Pancreas (tissue), 10 donors: ENCODE data around the gene HOXD8. TPM values are rescaled to one million over a fixed set of nuclear protein-coding genes. Genes with fewer than 3 reads are reported as not detected.

ENCODE experiments used
- ATAC-seq, 4 donors: fragments of 200-7000 bp; cut with Tn5 transposase; one replicate each; pipeline versions ENCODE4 v1.8.0 to v1.9.1; 2020; ENCODE audit warnings: mild to moderate bottlenecking in 4 of 4, moderate library complexity in 4 of 4
- DNase-seq, 6 donors: peaks; one replicate each; pipeline ENCODE4 v3.0.0-alpha.2; 2020
- FAIRE-seq: peaks from 2 replicates; lab custom pipeline; 2012; peaks lifted over from hg19 to GRCh38; lab: Jason Lieb, UNC
- H3K27ac ChIP-seq, 4 donors: fragments of 200-600 bp; sonication (generic); 1 replicate in 3 of 4; 2 replicates in 1 of 4; pipeline versions ENCODE4 v1.5.0 to v1.8.0; 2020
- H3K27me3 ChIP-seq, 4 donors: fragments of 200-600 bp; one replicate each; pipeline ENCODE4 v1.8.0; 2021
- H3K36me3 ChIP-seq, 3 donors: fragments of 200-600 bp; sonication (generic) in 1 of 3; one replicate each; pipeline versions ENCODE4 v1.5.0 to v1.8.0; 2020 to 2021
- H3K4me1 ChIP-seq, 3 donors: fragments of 200-600 bp; one replicate each; pipeline ENCODE4 v1.8.0; 2021
- H3K4me3 ChIP-seq, 4 donors: fragments of 200-600 bp; sonication (generic) in 2 of 4; one replicate each; pipeline versions ENCODE4 v1.5.0 to v1.8.0; 2020 to 2021
- H3K9me3 ChIP-seq, 4 donors: fragments of 200-600 bp; one replicate each; pipeline ENCODE4 v1.8.0; 2021
- CTCF ChIP-seq, 4 donors: fragments of 200-600 bp; sonication (generic) in 3 of 4; IDR thresholded peaks; one replicate each; pipeline versions ENCODE4 v1.5.0 to v1.8.0; 2021; ENCODE audit warnings: antibody characterized with exemption in 4 of 4
- whole genome bisulfite sequencing, 2 donors: extraction: QIAGEN DNeasy Blood & Tissue Kit; methylation state at CpG; one replicate each; pipeline ENCODE4 v1.1.7; 2013; 5-methylcytosine and 5-hydroxymethylcytosine counted together
- intact Hi-C, 3 donors: fragments of 100-400 bp; cut with DNase I; formaldehyde crosslinking; loops; one replicate each; pipeline versions ENCODE4 v1.11.1 to v1.14.2; 2022
- polyA plus RNA-seq, 2 donors: library from polyadenylated mRNA; stranded (reverse); fragments of 200-250 nt; gene quantifications; one replicate each; pipeline ENCODE4 v1.2.3, GENCODE V29; 2013
- total RNA-seq, 6 donors: library from RNA; stranded (reverse); fragmentation: NEBNext Ultra II Directional in 4 of 6; extraction: Animal tissue kit (Norgen Biotek cat#: 25700) in 4 of 6; gene quantifications; one replicate each; pipeline versions ENCODE4 v1.2.1 to v1.2.4, GENCODE V29; 2021 to 2023
- donor health status: healthy with polysubstance abuse.
- donor health status: DM: no; HTN: no; CAD: no; lungs with moderate emphysema.
- donor health status: DM: no; HTN: no; CAD: no.
- donor health status: control.
- donor health status: control.
- donor health status: Bipolar disorder and iron deficiency.
- donor health status: DM: yes; HTN: yes; CAD: no.
- donor health status: DM: no; HTN: no; CAD: no.
- donor health status: DM: no; HTN: no; CAD: no.
- donor health status: DM: yes; HTN: yes; CAD: no.

HOXD8 gene
- total and polyA plus RNA-seq, 8 donors = 0.19 to 1.5 (median 0.62) TPM

GRCh38 chr2:176174824-176175708, 45.6 kb downstream of the HOXD8 start:
- H3K27me3 ChIP-seq = peaks cover 0 to 63% (median 14%) of the 10 kb centered on the region in 4 donors
- FAIRE-seq = no peak
- ATAC-seq = peak in 3 of 4 donors; percentile 32 to 71 (median 36)

GRCh38 chr2:176175709-176176607, 46.5 kb downstream of the HOXD8 start:
- DNase-seq = no peak
- FAIRE-seq = no peak

More at GRCh38 chr2:176174824-176175708, 45.6 kb downstream of the HOXD8 start:
- H3K4me3 ChIP-seq = no peak overlapping the region
- no peaks in the 10 kb centered on the region for H3K36me3 ChIP-seq
- intact Hi-C loops = no loop called here
- WGBS, 2 donors = 12 to 16% methylated on average over 47 of the region's 47 CpGs
- H3K27ac ChIP-seq = no peak overlapping the region
- no peaks in the 10 kb centered on the region for H3K9me3 ChIP-seq
- TF ChIP-seq CTCF (IDR thresholded peaks at IDR 0.05) = no peak
- peak in 2 of 6 donors; percentile 59 to 65 for DNase-seq
- H3K4me1 ChIP-seq = peaks cover 0 to 3% (median 0%) of the 10 kb centered on the region in 3 donors

GRCh38 chr2:176177580-176178037, 48.1 kb downstream of the HOXD8 start:
- Histone ChIP-seq H3K4me1 (peaks cover 0 to 3% (median 0%) of the 10 kb centered on the region in 3 donors), H3K27me3 (peaks cover 0 to 60% (median 11%) of the 10 kb centered on the region in 4 donors), H3K9me3 (no peaks in the 10 kb centered on the region), H3K4me3 (peak overlapping the region in 2 of 4 donors; percentile 5 to 35), H3K36me3 (no peaks in the 10 kb centered on the region), H3K27ac (no peak overlapping the region)
- no peak for DNase-seq
- intact Hi-C loops = no loop called here
- ATAC-seq = no peak
- no peak for TF ChIP-seq CTCF (IDR thresholded peaks at IDR 0.05)
- 16% methylated on average over 12 of the region's 12 CpGs for WGBS, 2 donors
- FAIRE-seq = no peak

More at GRCh38 chr2:176175709-176176607, 46.5 kb downstream of the HOXD8 start:
- H3K4me1 ChIP-seq = peaks cover 0 to 3% (median 0%) of the 10 kb centered on the region in 3 donors
- ATAC-seq = no peak
- H3K36me3 ChIP-seq = no peaks in the 10 kb centered on the region
- 68 to 74% methylated on average over 7 of the region's 7 CpGs for WGBS, 2 donors
- no peak for TF ChIP-seq CTCF (IDR thresholded peaks at IDR 0.05)
- H3K9me3 ChIP-seq = no peaks in the 10 kb centered on the region
- H3K4me3 ChIP-seq = no peak overlapping the region
- H3K27me3 ChIP-seq = peaks cover 0 to 67% (median 14%) of the 10 kb centered on the region in 4 donors
- intact Hi-C loops = no loop called here
- no peak overlapping the region for H3K27ac ChIP-seq

- Histone ChIP-seq H3K4me3 (peak overlapping the region in 2 of 4 donors; percentile 5 to 35), H3K9me3 (no peaks in the 10 kb centered on the region), H3K27ac (no peak overlapping the region), H3K27me3 (peaks cover 0 to 54% (median 8%) of the 10 kb centered on the region in 4 donors), H3K36me3 (no peaks in the 10 kb centered on the region), H3K4me1 (peaks cover 0 to 3% (median 0%) of the 10 kb centered on the region in 3 donors)
- intact Hi-C loops = no loop called here
- 4% methylated on average over 60 to 68 of the region's 68 CpGs for WGBS, 2 donors
- ATAC-seq (peak in 3 of 4 donors; percentile 24 to 47 (median 34)), FAIRE-seq (no peak), DNase-seq (peak in 1 of 6 donors; percentile 59)
- TF ChIP-seq CTCF (IDR thresholded peaks at IDR 0.05) = no peak
These were observed 48.7 kb downstream of the HOXD8 start for GRCh38 chr2:176178038-176178756.
